ENCODE data around the gene PTGES3.
A peak's percentile ranks its signal among the peaks of the same experiment; 100 is the strongest.

Gene PTGES3

DNA sequence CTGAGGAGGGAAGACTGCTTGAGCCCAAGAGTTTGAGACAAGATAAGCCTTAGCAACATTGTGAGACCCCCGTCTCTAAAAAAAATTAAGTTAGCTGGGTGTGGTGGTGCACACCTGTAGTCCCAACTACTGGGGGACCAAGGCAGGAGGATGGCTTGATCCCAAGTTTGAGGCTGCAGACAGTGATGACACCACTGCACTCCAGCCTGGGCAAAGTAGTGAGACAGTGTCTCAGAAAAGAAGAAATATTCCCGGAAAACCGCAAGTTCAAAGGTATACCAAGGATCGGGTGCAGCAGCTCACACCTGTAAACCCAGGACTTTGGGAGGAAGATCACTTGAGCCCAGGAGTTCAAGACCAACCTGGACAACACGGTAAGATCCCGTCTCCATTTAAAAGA, 5.8 kb downstream of the PTGES3 start:
- no peak for TF ChIP-seq GATA2 (IDR thresholded peaks at IDR 0.05; ENCODE audit: low read depth, low read length)

DNA sequence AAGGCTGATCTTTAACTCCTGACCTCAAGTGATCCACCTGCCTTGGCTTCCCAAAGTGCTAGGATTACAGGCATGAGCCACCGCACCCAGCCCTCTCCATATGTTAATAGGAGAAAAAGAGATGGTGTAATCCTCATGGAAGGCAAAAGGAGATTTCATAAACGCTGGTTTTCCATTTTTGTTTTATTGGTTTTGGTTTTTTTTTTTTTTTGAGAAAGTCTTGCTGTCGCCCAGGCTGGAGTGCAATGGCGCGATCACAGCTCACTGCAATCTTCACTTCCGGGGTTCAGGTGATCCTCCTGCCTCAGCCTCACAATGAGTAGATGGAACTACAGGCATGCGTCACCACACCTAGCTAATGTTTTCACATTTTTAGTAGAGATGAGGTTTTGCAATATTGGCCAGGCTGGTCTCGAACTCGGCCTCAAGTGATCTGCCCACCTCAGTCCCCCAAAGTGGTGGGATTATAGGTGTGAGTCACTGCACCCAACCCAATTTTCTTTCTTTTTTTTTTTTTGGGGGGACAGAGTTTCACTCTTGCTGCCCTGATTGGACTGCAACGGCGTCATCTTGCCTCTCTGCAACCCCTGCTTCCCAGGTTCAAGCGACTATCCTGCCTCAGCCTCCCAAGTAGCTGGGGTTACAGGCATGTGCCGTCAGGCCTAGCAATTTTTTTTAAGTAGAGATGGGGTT, 8.1 kb downstream of the PTGES3 start:
- TF ChIP-seq GATA2 (IDR thresholded peaks at IDR 0.05; ENCODE audit: low read depth, low read length) (no peak), GATA3 (IDR thresholded peaks at IDR 0.05; ENCODE audit: low read depth, low read length) (no peak)

- TF ChIP-seq GATA3 (IDR thresholded peaks at IDR 0.05; ENCODE audit: low read depth, low read length), result no peak
- TF ChIP-seq GATA2 (IDR thresholded peaks at IDR 0.05; ENCODE audit: low read depth, low read length), result no peak
These were observed 9.2 kb downstream of the PTGES3 start for GRCh38 chr12:56678852-56679251.

DNA sequence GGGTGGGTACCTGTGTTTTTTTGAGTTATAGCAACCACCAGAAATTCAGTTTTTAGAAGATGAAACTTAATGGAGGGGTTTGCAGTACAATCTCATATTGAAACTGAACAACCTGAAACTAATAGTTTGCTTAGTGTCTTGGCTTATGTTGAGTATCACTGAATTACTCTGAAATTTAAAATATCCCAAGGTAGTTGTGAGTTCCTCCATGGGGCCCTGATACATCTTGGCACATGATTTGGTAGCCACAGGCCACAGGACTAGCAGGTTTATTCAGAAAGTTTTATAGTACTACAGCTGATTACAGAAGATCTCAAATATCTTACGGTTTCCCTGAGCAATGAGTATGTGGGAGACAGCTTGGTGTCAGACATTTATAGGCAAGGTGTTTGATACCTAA, 10.4 kb downstream of the PTGES3 start:
- TF ChIP-seq GATA2 (IDR thresholded peaks at IDR 0.05; ENCODE audit: low read depth, low read length) (no peak), GATA3 (IDR thresholded peaks at IDR 0.05; ENCODE audit: low read depth, low read length) (no peak)

GRCh38 chr12:56676851-56677580, 11.1 kb downstream of the PTGES3 start:
- no peak for TF ChIP-seq GATA3 (IDR thresholded peaks at IDR 0.05; ENCODE audit: low read depth, low read length)
- TF ChIP-seq GATA2 (IDR thresholded peaks at IDR 0.05; ENCODE audit: low read depth, low read length), result no peak

DNA sequence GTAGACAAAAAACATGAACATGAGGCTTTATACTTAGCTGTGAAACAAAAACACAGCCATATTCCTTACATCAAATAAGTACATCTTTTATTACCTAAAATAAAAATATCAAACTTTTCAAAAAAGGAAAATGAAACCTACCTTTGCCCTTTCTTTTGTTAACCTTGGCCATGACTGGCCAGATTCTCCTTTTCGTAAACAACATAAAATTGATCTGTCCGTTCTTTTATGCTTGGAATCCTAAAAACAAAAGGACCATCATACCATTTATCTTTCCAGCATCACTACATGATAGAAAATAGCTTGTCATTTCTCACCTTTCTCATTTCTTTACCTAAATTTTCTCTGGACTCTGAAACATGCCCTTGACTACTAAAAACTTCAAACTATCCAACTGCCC, 16.5 kb downstream of the PTGES3 start:
- no peak for TF ChIP-seq GATA2 (IDR thresholded peaks at IDR 0.05; ENCODE audit: low read depth, low read length)
- no peak for TF ChIP-seq GATA3 (IDR thresholded peaks at IDR 0.05; ENCODE audit: low read depth, low read length)

DNA sequence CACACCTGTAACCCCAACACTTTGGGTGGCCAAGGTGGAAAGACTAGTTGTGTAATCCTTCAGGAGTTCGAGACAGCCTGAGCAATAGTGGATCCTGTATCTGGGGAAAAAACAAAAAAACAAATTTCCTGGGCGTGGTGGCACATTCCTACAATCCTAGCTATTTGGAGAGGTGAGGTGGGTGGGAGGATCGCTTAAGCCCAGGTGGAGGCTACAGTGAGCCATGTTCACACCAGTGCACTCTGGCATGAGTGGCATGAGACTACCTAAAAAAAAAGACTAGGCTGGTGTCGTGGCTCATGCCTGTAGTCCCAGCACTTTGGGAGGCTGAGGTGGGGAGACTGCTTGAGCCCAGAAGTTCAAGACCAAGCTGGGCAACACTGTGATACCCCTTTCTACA, 17.2 kb downstream of the PTGES3 start:
- TF ChIP-seq GATA3 (IDR thresholded peaks at IDR 0.05; ENCODE audit: low read depth, low read length), result no peak
- TF ChIP-seq GATA2 (IDR thresholded peaks at IDR 0.05; ENCODE audit: low read depth, low read length), result no peak

DNA sequence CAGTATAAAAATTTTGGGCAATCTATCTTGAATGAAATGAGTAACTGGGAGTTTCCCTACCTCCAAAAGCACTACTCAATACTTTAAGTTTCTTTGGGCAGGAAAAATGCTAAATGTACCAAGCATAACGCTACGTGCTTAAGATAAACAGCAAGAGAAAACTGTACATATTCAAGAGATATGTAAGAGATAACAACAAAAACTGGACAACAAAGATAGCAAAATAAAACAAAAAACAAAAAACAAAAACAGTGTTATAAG, 20.0 kb downstream of the PTGES3 start:
- TF ChIP-seq GATA2 (IDR thresholded peaks at IDR 0.05; ENCODE audit: low read depth, low read length), result no peak
- TF ChIP-seq GATA3 (IDR thresholded peaks at IDR 0.05; ENCODE audit: low read depth, low read length), result no peak

- TF ChIP-seq GATA3 (IDR thresholded peaks at IDR 0.05; ENCODE audit: low read depth, low read length) (no peak), GATA2 (IDR thresholded peaks at IDR 0.05; ENCODE audit: low read depth, low read length) (no peak)
These were observed 26.0 kb downstream of the PTGES3 start for GRCh38 chr12:56661979-56662638.

DNA sequence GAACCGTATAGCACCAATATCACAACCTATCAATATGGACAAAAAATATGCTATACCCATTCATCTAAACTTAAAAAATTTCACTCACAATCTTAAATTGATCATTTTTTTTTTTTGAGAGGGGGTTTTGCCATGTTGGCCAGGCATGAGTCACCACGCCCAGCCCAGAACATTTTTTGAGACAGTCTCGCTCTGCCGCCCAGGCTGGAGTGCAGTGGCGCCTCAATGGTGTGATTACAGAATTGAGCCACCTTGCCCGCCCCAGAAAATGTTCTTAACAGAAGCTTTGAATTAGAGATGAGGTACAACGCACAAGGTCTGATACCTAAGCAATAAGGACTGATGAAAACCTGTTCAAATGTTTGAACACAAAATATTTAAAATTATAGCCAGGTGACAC, 26.5 kb downstream of the PTGES3 start:
- TF ChIP-seq GATA2 (IDR thresholded peaks at IDR 0.05; ENCODE audit: low read depth, low read length), result no peak
- no peak for TF ChIP-seq GATA3 (IDR thresholded peaks at IDR 0.05; ENCODE audit: low read depth, low read length)

- TF ChIP-seq GATA2 (IDR thresholded peaks at IDR 0.05; ENCODE audit: low read depth, low read length), result no peak
- TF ChIP-seq GATA3 (IDR thresholded peaks at IDR 0.05; ENCODE audit: low read depth, low read length), result no peak
These were observed 29.2 kb downstream of the PTGES3 start for GRCh38 chr12:56658921-56659320.

- TF ChIP-seq GATA3 (IDR thresholded peaks at IDR 0.05; ENCODE audit: low read depth, low read length), result no peak
- TF ChIP-seq GATA2 (IDR thresholded peaks at IDR 0.05; ENCODE audit: low read depth, low read length), result no peak
These were observed 30.4 kb downstream of the PTGES3 start for GRCh38 chr12:56657416-56658379.

DNA sequence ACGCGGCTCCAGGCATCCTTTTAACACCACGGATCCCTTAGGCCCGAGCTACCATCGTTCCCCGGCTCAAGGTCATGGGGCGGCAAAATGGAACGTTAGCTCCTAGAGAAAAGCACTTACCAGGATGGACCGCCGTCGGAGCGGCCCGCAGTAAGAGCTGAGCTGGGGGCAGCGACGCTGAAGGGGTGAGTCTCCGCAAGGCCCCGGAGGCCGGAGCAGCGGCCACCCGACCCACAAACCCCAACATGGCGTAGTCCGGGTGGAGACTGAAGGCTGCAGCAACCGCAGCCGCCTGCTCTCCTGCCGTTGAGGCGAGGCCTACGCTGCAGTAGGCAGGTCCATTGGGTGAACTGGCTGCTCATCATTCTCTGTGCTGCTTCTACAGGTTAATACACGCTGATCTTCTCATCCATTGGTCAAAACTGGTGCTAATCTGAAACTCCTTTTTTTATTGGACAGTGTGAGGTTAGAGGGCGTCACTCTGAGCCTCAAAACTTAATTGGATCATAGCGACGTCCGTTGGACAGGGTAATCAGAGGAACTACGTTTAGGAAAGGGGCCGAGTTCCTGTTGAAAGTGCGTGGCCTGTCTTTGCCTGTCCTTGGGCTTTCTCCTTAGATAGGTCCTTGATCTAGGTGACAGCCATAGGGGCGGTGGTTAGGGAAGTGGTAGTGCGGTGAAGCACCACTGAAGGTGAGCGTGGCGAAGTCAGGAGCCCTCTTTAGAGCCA, 42.2 kb downstream of the PTGES3 start, which contains the start of gene ATP5F1B:
Gene ATP5F1B (minus strand): TSS at position 268 of the 730 bp plus-strand sequence. CDS start 21 bp downstream, at position 247.
- TF ChIP-seq GATA3 (IDR thresholded peaks at IDR 0.05; ENCODE audit: low read depth, low read length) (no peak), GATA2 (IDR thresholded peaks at IDR 0.05; ENCODE audit: low read depth, low read length) (peak; percentile 16; the same call in 1 of the 2 replicates)

Data from SH-SY5Y (cell line).